Hematopoietic multipotent progenitor cell treated with erythropoietin and hydrocortisone succinate and interleukin-3 and kit ligand, for 15 days (in vitro differentiated cells): Measurements from ENCODE around the gene CENPE.

Experiments used
- DNase-seq: peaks from one replicate; pipeline ENCODE4 v3.0.0-alpha.2; 2015; ENCODE audit warnings: low spot score

The CENPE gene

GRCh38 chr4:103123114-103123513, 75.0 kb downstream of the CENPE start:
- DNase-seq, result no peak

- DNase-seq, result no peak
Measured at GRCh38 chr4:103118166-103118565, 80.0 kb downstream of the CENPE start.

- no peak for DNase-seq
Measured at GRCh38 chr4:103111598-103111997, 86.5 kb downstream of the CENPE start.

GRCh38 chr4:103108542-103108941, 89.6 kb downstream of the CENPE start:
- DNase-seq, result no peak

GRCh38 chr4:103105558-103106356, 92.4 kb downstream of the CENPE start:
- DNase-seq, result no peak

GRCh38 chr4:103104886-103105285, 93.3 kb downstream of the CENPE start:
- no peak for DNase-seq

GRCh38 chr4:103100691-103101090, 97.5 kb downstream of the CENPE start:
- DNase-seq, result no peak

GRCh38 chr4:103099691-103100392, 98.3 kb downstream of the CENPE start, which contains the start of gene BDH2:
TSS of gene BDH2 (minus strand) at chr4:103099834. CDS start at chr4:103096254, 3,580 bp downstream.
- peak; percentile 90 for DNase-seq

GRCh38 chr4:103098756-103099440, 99.2 kb downstream of the CENPE start:
- no peak for DNase-seq

- DNase-seq, result no peak
Measured at GRCh38 chr4:103098341-103098740, 99.8 kb downstream of the CENPE start.

GRCh38 chr4:103097112-103097511, 101.0 kb downstream of the CENPE start:
- no peak for DNase-seq

GRCh38 chr4:103095080-103095479, 103.1 kb downstream of the CENPE start:
- no peak for DNase-seq

GRCh38 chr4:103092245-103092644, 105.9 kb downstream of the CENPE start:
- no peak for DNase-seq

- peak; percentile 80 for DNase-seq
Measured at GRCh38 chr4:103091601-103092223, 106.4 kb downstream of the CENPE start.

- no peak for DNase-seq
Measured at GRCh38 chr4:103089481-103089880, 108.7 kb downstream of the CENPE start.

- no peak for DNase-seq
Measured at GRCh38 chr4:103086551-103086950, 111.6 kb downstream of the CENPE start.

GRCh38 chr4:103085555-103086196, 112.5 kb downstream of the CENPE start:
- DNase-seq, result no peak

GRCh38 chr4:103079621-103080020, 118.5 kb downstream of the CENPE start:
- DNase-seq, result no peak

GRCh38 chr4:103076747-103077347, 121.3 kb downstream of the CENPE start, which contains the start of gene SLC9B2:
TSS of gene SLC9B2 (minus strand) at chr4:103076761. CDS start at chr4:103067550, 9,211 bp downstream.
- DNase-seq, result peak; percentile 50

GRCh38 chr4:103075894-103076746, 122.0 kb downstream of the CENPE start:
- peak; percentile 82 for DNase-seq
